Bronchial epithelial cell (primary cell): ENCODE data around the gene CREG1. TPM values are rescaled to one million over a fixed set of nuclear protein-coding genes. Genes with fewer than 3 reads are reported as not detected.

Experiments
- DNase-seq: peaks from one replicate; pipeline ENCODE4 v3.0.0-alpha.2; 2010; ENCODE audit warnings: low read depth
- FAIRE-seq: peaks from 2 replicates; lab custom pipeline; 2011; peaks lifted over from hg19 to GRCh38; lab: Jason Lieb, UNC
- H3K27me3 ChIP-seq: 2 replicates; pipeline ENCODE4 v1.5.1; 2011; ENCODE audit warnings: low read length; ENCODE audit not compliant: control insufficient read depth, insufficient read depth
- H3K36me3 ChIP-seq: 2 replicates; pipeline ENCODE4 v1.5.1; 2011; ENCODE audit warnings: low read length; ENCODE audit not compliant: control insufficient read depth, insufficient read depth
- H3K4me3 ChIP-seq: 2 replicates; pipeline ENCODE4 v1.5.1; 2011; ENCODE audit warnings: mild to moderate bottlenecking, low read depth, low read length, control low read depth
- CTCF ChIP-seq: IDR thresholded peaks from 2 replicates; pipeline ENCODE4 v1.5.1; 2011; ENCODE audit warnings: mild to moderate bottlenecking, moderate library complexity, low read length, control low read depth, inconsistent platforms; ENCODE audit not compliant: insufficient read depth, severe bottlenecking
- total RNA-seq: library from RNA; depleted of rRNA; stranded (reverse); fragments of >200 nt; gene quantifications from 2 replicates; pipeline ENCODE4 v1.2.1, GENCODE V29; 2014

Gene CREG1
- total RNA-seq, 1 donor from 2014 or later = 78.2 TPM

GRCh38 chr1:167501515-167502191 is 51.9 kb downstream of the CREG1 start:
- Histone ChIP-seq H3K27me3 (peaks cover 4% of the 10 kb centered on the region), H3K36me3 (no peaks in the 10 kb centered on the region), H3K4me3 (no peak overlapping the region)
- TF ChIP-seq CTCF = no peak
- FAIRE-seq (no peak), DNase-seq (no peak)

DNA sequence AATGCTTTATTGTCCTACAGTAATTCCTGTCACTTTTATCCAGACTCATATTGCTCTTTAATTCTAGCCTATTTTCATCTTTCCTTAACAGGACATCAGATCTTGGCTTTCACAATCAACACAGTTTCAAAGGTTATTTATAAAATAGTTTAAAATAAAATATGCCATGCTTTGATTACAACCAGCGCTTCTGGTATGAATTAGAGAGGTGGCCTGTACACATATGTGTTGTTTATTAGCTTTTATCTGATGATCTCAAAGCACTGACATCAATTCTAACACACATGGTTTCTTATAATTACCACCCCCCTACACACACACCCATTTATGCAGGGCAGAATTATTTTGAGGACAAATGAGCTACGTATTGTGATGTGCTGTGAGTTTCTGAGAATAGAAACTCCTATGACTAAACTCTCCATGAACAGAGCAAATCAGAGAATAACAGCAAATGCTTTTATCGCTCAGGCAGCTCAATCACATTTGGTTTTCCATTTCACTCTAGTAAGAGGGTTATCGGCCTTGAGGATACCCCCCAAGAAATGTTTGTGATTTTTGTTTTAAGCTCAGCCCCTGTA is 53.2 kb downstream of the CREG1 start:
- Histone ChIP-seq H3K36me3 (no peaks in the 10 kb centered on the region), H3K27me3 (peaks cover 5% of the 10 kb centered on the region), H3K4me3 (no peak overlapping the region)
- FAIRE-seq = no peak
- TF ChIP-seq CTCF = no peak
- DNase-seq = no peak

DNA sequence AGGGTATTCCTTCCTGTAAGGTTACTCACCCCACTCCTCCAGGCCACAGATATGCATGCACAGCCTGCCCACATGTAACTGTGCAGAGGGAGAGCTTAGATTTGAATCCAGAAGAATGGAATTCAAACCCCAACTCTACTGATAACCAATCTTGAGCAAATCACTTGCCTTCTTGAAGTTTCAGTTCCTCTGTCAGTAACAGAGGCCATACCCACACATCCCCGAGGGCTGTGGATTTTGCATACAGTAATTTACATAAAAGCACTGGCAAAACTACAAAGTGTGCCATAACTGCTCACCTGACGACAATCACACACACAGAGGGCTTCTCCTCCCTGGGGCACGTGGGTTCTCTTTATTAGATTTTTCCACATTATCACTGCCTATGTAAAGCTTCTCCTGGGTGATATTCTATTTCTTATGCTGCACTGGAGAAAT is 53.9 kb downstream of the CREG1 start:
- FAIRE-seq (no peak), DNase-seq (no peak)
- H3K27me3 ChIP-seq = peaks cover 8% of the 10 kb centered on the region
- no peak overlapping the region for H3K4me3 ChIP-seq
- TF ChIP-seq CTCF = no peak
- H3K36me3 ChIP-seq = no peaks in the 10 kb centered on the region

DNA sequence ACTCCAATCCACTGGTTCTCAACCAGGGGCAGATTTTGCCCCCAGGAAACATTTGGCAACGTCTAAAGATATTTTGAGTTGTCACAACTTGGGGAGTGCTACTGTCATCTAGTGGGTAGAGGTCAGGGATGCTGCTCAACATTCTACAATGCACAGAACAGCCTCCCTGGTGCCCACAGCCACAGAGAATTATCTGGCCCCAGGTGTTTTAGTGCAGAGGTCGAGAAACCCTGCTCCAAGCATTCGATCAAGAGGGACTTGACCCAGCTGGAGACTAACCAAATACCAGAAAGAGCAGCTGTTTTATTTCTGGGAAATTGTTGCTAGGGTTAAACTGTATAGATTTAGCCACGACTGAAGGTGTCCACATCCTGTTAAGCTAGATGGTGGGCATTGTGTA is 54.5 kb downstream of the CREG1 start:
- Histone ChIP-seq H3K27me3 (peaks cover 8% of the 10 kb centered on the region), H3K36me3 (no peaks in the 10 kb centered on the region), H3K4me3 (no peak overlapping the region)
- TF ChIP-seq CTCF = no peak
- FAIRE-seq (no peak), DNase-seq (no peak)

- H3K36me3 ChIP-seq = no peaks in the 10 kb centered on the region
- no peak for TF ChIP-seq CTCF
- H3K4me3 ChIP-seq = no peak overlapping the region
- peaks cover 8% of the 10 kb centered on the region for H3K27me3 ChIP-seq
- DNase-seq = no peak
- FAIRE-seq = no peak
Observed at GRCh38 chr1:167496797-167497619, 56.6 kb downstream of the CREG1 start.
